ENCODE data around the gene TENM4. TPM values are rescaled to one million over a fixed set of nuclear protein-coding genes. Genes with fewer than 3 reads are reported as not detected.

Gene TENM4
- total RNA-seq, 4 donors from 2014 or later: 4.0 to 14.6 (median 4.5) TPM

DNA sequence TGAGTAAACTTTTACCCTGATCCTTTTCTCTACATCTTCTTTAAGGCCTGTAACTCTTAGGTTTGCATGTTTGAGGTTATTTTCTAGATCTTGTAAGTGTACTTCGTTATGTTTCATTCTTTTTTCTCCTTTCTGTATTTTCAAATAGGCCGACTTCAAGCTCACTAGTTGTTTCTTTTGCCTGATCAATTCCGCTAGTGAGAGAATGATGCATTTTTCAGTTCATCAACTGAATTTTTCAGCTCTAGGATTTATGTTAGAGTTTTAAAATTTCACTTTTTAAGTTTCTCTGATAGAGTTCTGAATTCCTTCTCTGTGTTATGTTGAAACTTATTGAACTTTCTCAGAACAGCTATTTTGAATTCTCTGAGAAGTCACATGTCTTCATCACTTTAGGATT is 810.7 kb downstream of the TENM4 start:
- TF ChIP-seq, protein P1, sequence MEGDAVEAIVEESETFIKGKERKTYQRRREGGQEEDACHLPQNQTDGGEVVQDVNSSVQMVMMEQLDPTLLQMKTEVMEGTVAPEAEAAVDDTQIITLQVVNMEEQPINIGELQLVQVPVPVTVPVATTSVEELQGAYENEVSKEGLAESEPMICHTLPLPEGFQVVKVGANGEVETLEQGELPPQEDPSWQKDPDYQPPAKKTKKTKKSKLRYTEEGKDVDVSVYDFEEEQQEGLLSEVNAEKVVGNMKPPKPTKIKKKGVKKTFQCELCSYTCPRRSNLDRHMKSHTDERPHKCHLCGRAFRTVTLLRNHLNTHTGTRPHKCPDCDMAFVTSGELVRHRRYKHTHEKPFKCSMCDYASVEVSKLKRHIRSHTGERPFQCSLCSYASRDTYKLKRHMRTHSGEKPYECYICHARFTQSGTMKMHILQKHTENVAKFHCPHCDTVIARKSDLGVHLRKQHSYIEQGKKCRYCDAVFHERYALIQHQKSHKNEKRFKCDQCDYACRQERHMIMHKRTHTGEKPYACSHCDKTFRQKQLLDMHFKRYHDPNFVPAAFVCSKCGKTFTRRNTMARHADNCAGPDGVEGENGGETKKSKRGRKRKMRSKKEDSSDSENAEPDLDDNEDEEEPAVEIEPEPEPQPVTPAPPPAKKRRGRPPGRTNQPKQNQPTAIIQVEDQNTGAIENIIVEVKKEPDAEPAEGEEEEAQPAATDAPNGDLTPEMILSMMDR (IDR thresholded peaks at IDR 0.05; ENCODE audit: low read depth): no peak

DNA sequence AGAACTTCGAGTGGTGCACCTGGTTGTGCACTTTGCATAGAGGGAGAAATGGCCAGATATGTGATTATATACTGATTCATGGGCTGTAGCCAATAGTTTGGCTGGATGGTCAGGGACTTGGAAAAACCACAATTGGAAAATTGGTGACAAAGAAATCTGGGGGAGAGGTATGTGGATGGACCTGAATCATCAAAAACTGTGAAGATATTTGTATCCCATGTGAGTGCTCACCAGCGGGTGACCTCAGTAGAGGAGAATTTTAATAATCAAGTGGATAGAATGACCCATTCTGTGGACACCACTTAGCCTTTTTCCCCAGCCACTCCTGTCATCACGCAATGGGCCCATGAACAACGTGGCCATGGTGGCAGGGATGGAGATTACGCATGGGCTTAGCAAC is 818.2 kb downstream of the TENM4 start:
- TF ChIP-seq, protein P1 (IDR thresholded peaks at IDR 0.05; ENCODE audit: low read depth): no peak

DNA sequence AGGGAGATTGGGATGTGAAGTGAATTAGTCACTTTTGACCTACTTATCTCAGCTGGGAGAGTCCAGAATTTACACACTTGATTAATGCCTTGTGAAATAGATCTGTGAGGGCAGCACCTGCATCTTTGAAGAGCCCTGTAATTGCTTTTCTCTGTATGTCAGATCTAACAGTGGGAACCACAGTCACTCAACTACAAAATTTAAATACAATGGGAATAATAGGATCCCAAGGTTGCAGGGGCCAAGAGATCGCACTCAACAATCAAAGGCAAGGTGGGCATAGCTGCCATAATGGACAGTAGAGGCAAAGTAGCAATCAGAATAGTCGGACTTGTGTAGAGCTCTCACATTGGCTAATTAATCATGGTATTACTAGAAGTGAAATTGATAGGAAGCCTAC is 820.7 kb downstream of the TENM4 start:
- TF ChIP-seq, protein P1 (IDR thresholded peaks at IDR 0.05; ENCODE audit: low read depth): no peak

DNA sequence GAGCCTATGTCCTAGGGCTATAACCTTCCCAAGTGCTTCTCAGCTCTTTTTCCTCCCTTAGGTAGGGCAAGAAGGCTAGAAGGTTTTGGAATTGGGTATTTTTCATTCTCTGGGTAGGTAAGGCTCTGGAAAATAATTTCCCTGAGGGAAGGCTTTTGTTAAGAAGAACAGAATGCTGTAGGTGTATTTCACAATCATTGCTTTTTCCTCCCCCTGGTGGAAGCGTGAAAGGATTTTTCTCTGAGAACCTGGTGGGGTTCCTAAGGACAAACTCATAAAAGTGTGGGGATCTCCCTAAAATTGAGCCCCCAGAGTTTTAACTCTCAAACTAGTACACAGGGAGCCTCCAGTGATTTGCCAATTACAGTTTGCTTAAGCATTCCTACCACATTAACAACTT is 825.1 kb downstream of the TENM4 start:
- TF ChIP-seq, protein P1 (IDR thresholded peaks at IDR 0.05; ENCODE audit: low read depth): no peak

DNA sequence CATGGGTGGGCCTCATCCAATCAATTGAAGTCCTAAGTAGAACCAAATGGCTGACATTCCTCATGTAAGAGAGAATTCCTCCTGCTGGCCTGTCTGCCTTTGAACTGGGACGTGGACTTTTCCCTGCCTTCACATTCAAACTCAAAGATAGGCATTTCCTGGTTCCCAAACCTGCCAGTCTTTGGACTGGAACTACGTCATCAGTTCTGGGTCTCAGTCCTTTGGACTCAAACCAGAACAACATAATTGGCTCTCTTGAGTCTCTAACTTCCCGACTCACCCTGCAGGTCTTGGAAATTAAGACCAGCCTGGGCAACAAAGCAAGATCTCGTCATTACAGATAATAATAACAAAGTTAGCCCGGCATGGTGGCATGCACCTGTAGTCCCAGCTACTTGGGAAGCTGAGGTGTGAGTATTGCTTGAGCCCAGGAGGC is 827.4 kb downstream of the TENM4 start:
- TF ChIP-seq, protein P1 (IDR thresholded peaks at IDR 0.05; ENCODE audit: low read depth): no peak

DNA sequence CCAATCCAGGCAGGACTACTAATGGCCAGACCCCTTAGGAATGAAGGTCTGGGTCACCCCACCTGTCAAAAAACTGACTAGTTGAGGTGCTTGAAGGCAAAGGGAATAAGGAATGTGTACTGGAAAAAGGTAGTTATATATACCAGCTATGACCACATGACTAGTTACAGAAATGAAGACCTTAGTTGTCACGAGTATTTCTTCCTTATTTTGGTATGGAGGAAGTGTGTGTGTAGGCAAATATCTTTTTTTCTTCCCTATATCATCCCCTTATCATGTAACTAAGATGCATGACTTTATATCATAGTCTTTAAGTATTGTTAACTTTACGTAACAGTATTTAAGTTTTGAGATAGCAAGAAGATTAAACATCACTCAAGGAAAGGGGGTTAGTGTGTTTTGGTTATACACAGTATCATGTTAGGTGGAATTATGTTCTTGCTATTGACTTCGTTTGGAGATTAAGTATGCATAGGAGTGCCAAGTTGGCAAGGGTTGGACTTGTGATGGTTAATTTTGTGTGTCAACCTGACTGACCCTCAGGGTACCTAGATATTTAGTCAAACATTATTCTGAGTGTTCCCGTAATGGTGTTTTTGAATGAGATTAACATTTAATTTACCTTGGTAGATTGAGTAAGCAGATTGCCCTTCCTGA is 828.0 kb downstream of the TENM4 start:
- TF ChIP-seq, protein P1 (IDR thresholded peaks at IDR 0.05; ENCODE audit: low read depth): no peak

DNA sequence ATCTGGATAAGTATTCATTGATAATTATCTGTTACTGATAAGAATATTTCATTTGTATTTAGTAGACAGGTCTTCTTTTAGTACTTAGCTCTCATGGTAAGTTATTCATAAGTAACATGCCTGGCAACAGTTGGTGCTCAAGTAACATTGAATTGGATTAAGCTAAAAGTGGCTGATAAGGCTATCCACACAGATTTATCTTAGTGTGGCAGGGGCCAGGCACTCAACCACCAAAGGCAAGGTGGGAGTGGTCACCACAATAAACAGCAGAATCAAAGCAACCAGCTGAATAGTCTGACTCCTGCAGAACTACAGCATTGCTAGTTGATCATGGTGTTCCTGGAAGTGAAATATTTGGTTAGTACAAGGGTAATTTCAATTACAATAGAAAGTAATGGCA is 833.1 kb downstream of the TENM4 start:
- TF ChIP-seq, protein P1 (IDR thresholded peaks at IDR 0.05; ENCODE audit: low read depth): no peak

Measured in subcutaneous adipose tissue (tissue), 4 donors.